Activated T-cell treated with anti-CD3 and anti-CD28 coated beads for 48 hours (primary cell): ENCODE results near the gene BSN.
A peak's percentile ranks its signal among the peaks of the same experiment; 100 is the strongest.
"Not testable (repeated sequence)": the region's sequence is repeated elsewhere in the genome, so short reads cannot be mapped to it uniquely, and the experiment has no call there.

Source experiments
- DNase-seq: peaks from one replicate; pipeline ENCODE4 v3.0.0-alpha.2; 2020; ENCODE audit warnings: low read depth

Gene BSN

DNA sequence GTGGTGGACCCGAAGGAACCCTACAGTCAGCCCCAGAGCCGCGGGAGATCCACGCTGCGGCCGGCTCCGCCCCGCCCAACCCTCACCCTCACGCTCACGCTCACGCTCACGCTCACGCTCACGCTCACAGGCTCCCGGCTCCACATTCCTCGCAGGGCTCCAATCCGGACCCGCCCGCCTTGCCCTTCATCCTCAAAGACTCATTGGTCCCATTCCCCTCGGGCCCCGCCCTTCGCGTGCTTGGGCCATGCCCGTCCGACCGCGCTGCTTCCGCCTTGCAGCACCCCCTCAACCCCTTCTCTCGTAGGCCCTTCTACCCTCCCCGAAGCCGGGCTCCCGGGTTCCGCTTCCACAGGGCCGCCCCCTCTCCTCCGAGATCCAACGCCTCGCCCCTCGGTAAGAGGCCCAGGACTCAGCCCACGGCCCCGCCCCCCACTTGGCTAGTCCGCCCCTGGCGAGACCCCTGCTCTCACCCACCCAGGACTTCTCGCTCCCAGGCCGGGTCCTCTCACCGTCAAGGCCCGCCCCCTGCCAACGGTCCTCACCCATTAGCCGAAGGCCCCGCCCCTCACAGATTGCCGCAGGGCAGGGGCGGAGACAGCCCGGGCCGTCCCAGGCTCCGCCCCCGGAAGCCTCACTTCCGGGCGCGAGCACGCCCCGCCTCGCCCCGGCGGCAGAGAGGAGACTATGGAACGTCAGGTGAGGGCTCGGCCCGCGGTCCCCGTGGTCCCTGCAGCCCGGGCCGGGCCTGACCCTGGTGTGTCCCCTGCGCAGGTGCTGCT is 119.6 kb downstream of the BSN start, which contains the start of gene APEH:
Gene APEH, plus strand, starts transcription at position 637 of the 782 bp plus-strand sequence. Its CDS starts 51 bp downstream, at position 688.
- peak; percentile 98 for DNase-seq

DNA sequence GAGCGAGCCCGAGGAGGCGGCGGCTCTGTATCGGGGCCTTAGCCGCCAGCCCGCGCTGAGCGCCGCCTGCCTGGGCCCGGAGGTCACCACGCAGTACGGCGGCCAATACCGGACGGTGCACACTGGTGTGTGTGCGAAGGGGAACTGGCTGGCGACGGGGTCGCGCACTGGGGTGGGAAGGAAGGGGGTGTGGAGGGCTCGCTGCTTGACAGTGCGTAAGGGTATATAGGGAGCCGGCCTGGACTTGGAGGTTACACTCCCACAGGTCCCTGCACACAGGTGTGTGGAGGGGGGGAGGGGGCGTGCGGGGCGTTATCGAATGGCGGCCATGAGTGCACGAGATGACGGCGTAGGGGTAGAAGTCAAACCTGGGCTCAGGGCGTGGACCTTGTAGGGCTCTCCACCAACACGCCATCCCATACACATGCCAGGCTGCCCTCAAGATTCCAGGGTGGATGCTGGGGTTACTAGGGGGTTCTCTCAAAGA is 120.3 kb downstream of the BSN start:
- DNase-seq = no peak

GRCh38 chr3:49675912-49676311 is 121.6 kb downstream of the BSN start:
- no peak for DNase-seq

- DNase-seq = no peak
Observed at GRCh38 chr3:49680493-49681231, 126.4 kb downstream of the BSN start.

DNA sequence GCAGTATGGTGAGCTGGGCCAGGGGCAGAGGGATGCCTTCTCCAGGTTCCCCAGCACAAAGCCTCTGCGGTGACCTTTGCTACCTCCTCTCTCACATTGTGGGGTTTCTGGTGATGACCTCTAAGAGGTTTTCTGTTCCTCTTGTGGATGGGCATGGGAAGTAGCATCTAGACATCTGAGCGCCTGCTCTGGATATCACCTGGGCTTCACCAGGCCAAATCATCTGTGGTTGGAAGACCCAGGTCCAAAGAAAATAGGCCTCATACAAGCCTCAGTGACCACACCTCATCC is 126.9 kb downstream of the BSN start:
- no peak for DNase-seq

- no peak for DNase-seq
Observed at GRCh38 chr3:49681543-49681942, 127.3 kb downstream of the BSN start.

GRCh38 chr3:49683162-49683561 is 128.9 kb downstream of the BSN start:
- DNase-seq = no peak

GRCh38 chr3:49684453-49684852 is 130.2 kb downstream of the BSN start:
- DNase-seq = not testable (repeated sequence)

- not testable (repeated sequence) for DNase-seq
Observed at GRCh38 chr3:49685103-49685502, 130.8 kb downstream of the BSN start.

DNA sequence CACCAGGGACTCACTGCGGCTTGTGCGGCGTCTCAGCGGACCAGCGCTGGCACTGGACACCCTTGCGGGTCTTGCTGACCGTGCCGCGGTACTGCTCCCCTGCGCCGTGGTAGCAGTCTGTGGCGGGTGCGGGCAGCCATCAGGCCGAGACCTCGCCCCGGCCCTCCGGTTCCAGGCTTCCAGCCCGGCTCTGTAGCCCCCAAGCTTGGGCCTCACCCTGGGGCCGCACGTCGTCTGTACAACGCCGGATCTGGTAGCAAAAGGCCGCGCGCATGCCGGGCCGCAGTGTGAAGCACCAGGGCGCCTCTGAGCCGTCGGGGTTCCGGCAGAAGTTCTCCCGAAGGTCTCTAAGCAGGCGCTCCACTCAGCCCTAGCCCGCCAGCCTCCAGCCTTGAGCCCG is 131.6 kb downstream of the BSN start:
- DNase-seq = not testable (repeated sequence)

GRCh38 chr3:49686346-49686745 is 132.1 kb downstream of the BSN start:
- not testable (repeated sequence) for DNase-seq

- peak; percentile 49 for DNase-seq
Observed at GRCh38 chr3:49686769-49687423, 132.6 kb downstream of the BSN start.

DNA sequence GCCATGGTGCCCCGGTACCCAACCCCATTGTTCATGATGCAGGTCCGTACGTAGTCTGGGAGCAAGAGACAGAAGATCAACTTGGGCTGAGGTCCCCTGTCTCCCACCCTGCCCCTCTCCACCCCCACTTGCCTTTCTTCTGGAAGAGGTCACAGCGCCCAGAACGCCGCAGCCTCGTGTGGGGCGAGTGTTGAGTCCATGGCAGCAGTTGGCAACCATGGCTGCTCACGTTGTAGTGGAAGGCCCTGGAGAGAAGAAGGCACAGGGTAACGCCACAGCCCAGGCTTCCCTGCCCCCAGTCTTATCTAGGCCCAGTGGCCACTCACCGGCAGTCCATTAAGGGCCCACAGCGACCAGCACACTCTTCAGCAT is 133.1 kb downstream of the BSN start:
- not testable (repeated sequence) for DNase-seq

DNA sequence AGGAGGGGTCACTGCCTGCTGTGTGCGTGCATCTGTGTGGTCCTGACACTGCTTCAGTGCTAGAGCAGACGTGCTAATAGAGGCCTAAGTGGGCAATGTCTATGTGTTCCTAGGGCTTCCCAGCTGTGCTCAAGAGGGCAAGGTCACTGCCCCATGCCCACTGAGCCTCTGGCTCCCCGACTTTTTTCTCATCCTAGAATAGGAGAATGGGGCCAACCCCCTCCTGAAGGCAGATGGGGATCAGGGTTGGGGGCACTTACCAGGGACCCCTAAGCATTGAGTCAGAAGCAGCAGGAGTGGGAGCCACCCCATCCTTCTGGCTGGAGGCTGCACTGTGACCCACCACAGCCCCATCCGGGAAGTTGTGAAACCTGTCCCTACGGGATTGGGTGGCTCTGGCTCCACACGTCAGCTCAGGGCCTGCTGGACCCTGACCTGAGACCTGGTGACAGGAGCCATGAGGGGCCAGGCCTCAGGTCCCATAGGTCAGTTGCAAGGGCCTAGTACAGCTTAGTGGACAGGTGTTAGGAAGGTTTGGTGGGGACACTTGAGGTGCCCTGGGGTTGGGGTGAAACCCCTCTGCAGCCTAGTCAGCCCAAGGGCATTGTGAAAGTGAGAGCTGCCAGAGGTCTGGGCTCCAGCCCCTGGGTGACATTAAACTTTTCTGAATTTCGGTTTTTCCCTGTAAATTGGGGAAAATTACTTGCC is 134.2 kb downstream of the BSN start:
- not testable (repeated sequence) for DNase-seq

- DNase-seq = peak; percentile 91
Observed at GRCh38 chr3:49689046-49689907, 135.0 kb downstream of the BSN start, which contains the start of the genes MST1 and RNF123. Gene MST1 (minus strand): TSS chr3:49689474. CDS start chr3:49688691, 783 bp downstream. Gene RNF123 (plus strand): TSS chr3:49689557. CDS start chr3:49691166, 1,609 bp downstream.

DNA sequence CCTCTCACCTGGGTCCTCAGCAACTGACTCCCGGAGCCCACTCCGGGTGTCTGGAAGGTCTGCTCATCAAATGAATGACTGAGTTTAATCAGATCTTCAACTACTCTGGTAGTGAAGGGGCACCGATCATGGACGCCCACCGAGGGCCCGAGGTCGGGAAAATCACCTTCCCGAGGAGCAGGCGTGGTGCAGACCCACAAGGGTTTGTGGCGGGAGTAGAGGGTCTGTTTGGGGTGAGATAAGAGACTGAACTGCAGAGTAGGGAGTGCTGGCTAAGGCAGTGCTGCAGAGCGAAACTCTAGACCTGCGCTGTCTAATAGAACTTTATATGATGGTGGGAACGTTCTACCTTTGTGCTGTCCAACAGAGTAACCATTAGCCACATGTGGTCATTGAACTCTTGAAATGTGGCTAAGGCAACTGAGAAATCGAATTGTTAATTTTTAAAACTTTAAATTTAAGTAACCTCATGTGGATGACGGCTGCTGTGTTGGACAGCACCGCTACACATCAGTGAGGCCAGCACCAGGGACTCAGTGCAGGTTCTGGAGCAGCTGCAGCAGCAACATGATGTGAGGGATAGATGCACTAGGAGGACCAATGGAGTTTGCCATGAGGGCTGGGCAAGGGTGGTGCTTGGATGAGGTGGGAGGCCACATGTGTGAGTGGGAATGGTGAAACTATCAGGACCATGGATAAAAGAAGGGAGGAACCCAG is 135.8 kb downstream of the BSN start:
- not testable (repeated sequence) for DNase-seq

GRCh38 chr3:49690856-49691255 is 136.6 kb downstream of the BSN start:
- not testable (repeated sequence) for DNase-seq

DNA sequence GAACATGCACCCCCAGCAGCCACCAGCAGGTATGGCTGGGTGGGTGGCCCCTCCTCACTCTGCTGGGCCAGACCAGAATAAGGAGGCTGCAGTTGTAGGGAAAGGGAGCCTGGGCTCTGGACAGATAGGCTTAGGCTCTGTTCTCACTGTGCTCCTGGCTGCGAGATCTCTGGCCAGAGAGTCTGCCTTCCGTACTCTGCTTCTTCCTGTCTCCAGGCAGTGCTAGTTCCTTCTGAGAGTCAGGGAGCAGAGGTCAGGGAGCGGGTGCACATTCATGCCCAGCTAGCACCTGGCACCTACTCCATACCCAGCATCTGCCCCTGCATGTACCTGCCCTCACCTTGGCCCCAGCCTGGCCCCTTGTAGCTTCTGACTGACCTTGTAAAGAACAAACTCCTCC is 137.2 kb downstream of the BSN start:
- not testable (repeated sequence) for DNase-seq

- not testable (repeated sequence) for DNase-seq
Observed at GRCh38 chr3:49694409-49695070, 140.3 kb downstream of the BSN start.
